Esophagus squamous epithelium (tissue), 5 donors: ENCODE measurements around the gene GNPTG. TPM values are rescaled to one million over a fixed set of nuclear protein-coding genes. Genes with fewer than 3 reads are reported as not detected.

ENCODE experiments used
- DNase-seq: peaks from one replicate; lab custom pipeline; 2025; lab: John Stamatoyannopoulos, UW
- H3K27ac ChIP-seq, 4 donors: fragments of 200-600 bp; sonication (generic); one replicate each; pipeline ENCODE4 v1.5.1; 2016 to 2019; ENCODE audit warnings: mild to moderate bottlenecking in 1 of 4
- H3K27me3 ChIP-seq, 4 donors: fragments of 200-600 bp; sonication (generic); 1 replicate in 3 of 4; 2 replicates in 1 of 4; pipeline versions ENCODE4 v1.5.1 to v1.6.0; 2017 to 2021; ENCODE audit warnings: antibody characterized with exemption in 1 of 4
- H3K36me3 ChIP-seq, 3 donors: fragments of 200-600 bp; sonication (generic); one replicate each; pipeline ENCODE4 v1.5.1; 2016 to 2019
- H3K4me1 ChIP-seq, 3 donors: fragments of 200-600 bp; sonication (generic); one replicate each; pipeline ENCODE4 v1.5.1; 2017 to 2019
- H3K4me3 ChIP-seq, 4 donors: fragments of 200-600 bp; sonication (generic); 1 replicate in 3 of 4; 2 replicates in 1 of 4; pipeline ENCODE4 v1.5.1; 2016 to 2019; ENCODE audit warnings: mild to moderate bottlenecking in 2 of 4, moderate library complexity in 1 of 4
- H3K9me3 ChIP-seq, 3 donors: fragments of 200-600 bp; sonication (generic); one replicate each; pipeline ENCODE4 v1.5.1; 2016 to 2019
- POLR2A ChIP-seq, 4 donors: fragments of 450-650 bp; IDR thresholded peaks; one replicate each; pipeline ENCODE4 v1.6.1; 2017; ENCODE audit warnings: antibody characterized with exemption in 4 of 4, mild to moderate bottlenecking in 4 of 4, moderate library complexity in 3 of 4
- WGBS, 2 donors: methylation state at CpG; one replicate each; pipeline ENCODE4 v1.1.5; 2018; 5-methylcytosine and 5-hydroxymethylcytosine counted together
- intact Hi-C: fragments of 100-400 bp; cut with DNase I; formaldehyde crosslinking; loops from one replicate; pipeline ENCODE4 v1.15.0; 2022
- total RNA-seq, 4 donors: library from RNA; depleted of rRNA; stranded (reverse); fragments of >200 nt; gene quantifications; one replicate each; pipeline ENCODE4 v1.1.0, GENCODE V29; 2016
- TF ChIP-seq, protein P1 (sequence below), 6 experiments: fragments of 450-650 bp in 4 of 6; fragments of 200-600 bp in 2 of 6; sonication (generic) in 2 of 6; IDR thresholded peaks; one replicate each; pipeline ENCODE4 v1.5.1; 2016 to 2019; ENCODE audit warnings: antibody characterized with exemption in 6 of 6, mild to moderate bottlenecking in 4 of 6, moderate library complexity in 4 of 6
- donor health status: DM: yes; HTN: yes; CAD: no.

The GNPTG gene
- total RNA-seq, 4 donors from 2014 or later, result 21.6 to 46.9 (median 37.8) TPM

DNA sequence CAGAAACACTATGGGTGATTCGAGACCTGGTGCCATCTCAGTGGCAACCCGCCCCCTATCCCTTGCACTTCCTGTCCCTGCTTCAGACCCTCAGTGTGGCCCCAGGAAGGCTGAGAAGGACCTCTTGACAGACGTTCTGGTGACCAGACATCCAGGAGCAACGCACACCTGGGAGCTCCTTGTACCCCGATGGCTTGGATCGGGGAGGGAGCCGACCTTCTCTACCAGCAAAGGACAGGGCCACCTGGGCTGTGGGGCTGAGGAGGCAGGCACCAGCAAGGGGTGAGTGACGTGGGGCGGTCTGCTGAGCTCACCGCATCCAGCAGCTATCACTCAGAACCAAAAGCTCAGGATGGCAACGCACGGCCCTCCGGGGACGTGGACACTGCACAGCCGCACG lies 35.6 kb downstream of the GNPTG start:
- TF ChIP-seq, protein P1, sequence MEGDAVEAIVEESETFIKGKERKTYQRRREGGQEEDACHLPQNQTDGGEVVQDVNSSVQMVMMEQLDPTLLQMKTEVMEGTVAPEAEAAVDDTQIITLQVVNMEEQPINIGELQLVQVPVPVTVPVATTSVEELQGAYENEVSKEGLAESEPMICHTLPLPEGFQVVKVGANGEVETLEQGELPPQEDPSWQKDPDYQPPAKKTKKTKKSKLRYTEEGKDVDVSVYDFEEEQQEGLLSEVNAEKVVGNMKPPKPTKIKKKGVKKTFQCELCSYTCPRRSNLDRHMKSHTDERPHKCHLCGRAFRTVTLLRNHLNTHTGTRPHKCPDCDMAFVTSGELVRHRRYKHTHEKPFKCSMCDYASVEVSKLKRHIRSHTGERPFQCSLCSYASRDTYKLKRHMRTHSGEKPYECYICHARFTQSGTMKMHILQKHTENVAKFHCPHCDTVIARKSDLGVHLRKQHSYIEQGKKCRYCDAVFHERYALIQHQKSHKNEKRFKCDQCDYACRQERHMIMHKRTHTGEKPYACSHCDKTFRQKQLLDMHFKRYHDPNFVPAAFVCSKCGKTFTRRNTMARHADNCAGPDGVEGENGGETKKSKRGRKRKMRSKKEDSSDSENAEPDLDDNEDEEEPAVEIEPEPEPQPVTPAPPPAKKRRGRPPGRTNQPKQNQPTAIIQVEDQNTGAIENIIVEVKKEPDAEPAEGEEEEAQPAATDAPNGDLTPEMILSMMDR (IDR thresholded peaks at IDR 0.05), result no peak
- no peak for TF ChIP-seq POLR2A (IDR thresholded peaks at IDR 0.05)
- H3K27ac ChIP-seq, result no peak overlapping the region
- no peaks in the 10 kb centered on the region for H3K9me3 ChIP-seq
- no peak overlapping the region for H3K4me3 ChIP-seq
- no peak for DNase-seq
- H3K27me3 ChIP-seq, result no peaks in the 10 kb centered on the region
- peaks cover 0 to 100% (median 24%) of the 10 kb centered on the region in 3 donors for H3K36me3 ChIP-seq
- no peaks in the 10 kb centered on the region for H3K4me1 ChIP-seq
- intact Hi-C loops, result no loop called here
- 100% methylated on average over 1 to 2 of the region's 16 CpGs for WGBS, 2 donors

DNA sequence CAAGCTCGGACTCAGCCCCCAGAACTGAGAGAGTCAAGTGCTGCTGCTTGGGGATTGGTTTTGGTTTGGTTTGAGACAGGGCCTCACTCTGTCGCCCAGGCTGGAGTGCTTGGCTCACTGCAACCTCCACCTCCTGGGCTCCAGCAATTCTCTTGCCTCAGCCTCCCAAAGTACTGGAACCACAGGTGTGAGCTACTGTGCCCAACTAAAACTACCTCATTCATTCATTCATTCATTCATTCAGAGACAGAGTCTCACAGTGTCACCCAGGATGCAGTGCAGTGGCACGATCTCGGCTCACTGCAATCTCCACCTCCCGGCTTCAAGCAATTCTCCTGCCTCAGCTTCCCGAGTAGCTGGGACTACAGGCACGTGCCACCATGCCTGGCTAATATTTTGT lies 38.0 kb downstream of the GNPTG start:
- no peaks in the 10 kb centered on the region for H3K9me3 ChIP-seq
- peaks cover 4 to 100% (median 32%) of the 10 kb centered on the region in 3 donors for H3K36me3 ChIP-seq
- intact Hi-C loops, result no loop called here
- H3K4me3 ChIP-seq, result no peak overlapping the region
- no peak overlapping the region for H3K27ac ChIP-seq
- TF ChIP-seq POLR2A (IDR thresholded peaks at IDR 0.05), result no peak
- TF ChIP-seq, protein P1 (IDR thresholded peaks at IDR 0.05), result no peak
- DNase-seq, result no peak
- H3K4me1 ChIP-seq, result no peaks in the 10 kb centered on the region
- no peaks in the 10 kb centered on the region for H3K27me3 ChIP-seq
- WGBS, 2 donors, result 77 to 89% methylated on average over 3 to 6 of the region's 7 CpGs

DNA sequence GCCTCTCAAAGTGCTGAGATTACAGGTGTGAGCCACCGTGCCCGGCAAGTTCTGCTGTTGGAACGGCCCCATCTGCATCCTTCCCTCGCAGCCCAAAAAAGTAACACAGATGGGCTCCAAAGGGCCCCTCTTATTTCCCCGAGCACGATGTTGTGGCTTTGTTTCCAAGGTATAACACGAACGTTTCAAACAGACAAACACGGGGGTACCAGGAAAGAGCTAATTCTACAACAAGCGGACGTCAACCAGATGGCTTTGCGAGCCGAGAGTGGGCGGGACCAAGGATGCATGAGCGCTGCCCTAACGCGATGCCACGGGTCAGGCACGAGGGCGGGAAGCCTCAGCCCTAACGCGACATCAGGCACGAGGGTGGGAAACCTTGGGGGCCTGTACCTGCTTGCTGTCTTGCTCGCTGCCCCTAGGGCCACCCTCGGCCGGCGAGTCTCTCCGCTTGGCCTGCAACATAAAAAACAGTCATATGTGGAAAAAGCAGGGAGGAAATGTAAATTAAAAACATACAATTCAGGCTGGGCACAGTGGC lies 38.6 kb downstream of the GNPTG start:
- whole genome bisulfite sequencing, 2 donors, result 87 to 94% methylated on average over 18 to 28 of the region's 28 CpGs
- Histone ChIP-seq H3K27ac (no peak overlapping the region), H3K4me1 (no peaks in the 10 kb centered on the region), H3K4me3 (no peak overlapping the region), H3K9me3 (no peaks in the 10 kb centered on the region), H3K27me3 (no peaks in the 10 kb centered on the region), H3K36me3 (peaks cover 4 to 100% (median 28%) of the 10 kb centered on the region in 3 donors)
- TF ChIP-seq, protein P1 (IDR thresholded peaks at IDR 0.05), result no peak
- no peak for TF ChIP-seq POLR2A (IDR thresholded peaks at IDR 0.05)
- no peak for DNase-seq
- intact Hi-C loops, result no loop called here

DNA sequence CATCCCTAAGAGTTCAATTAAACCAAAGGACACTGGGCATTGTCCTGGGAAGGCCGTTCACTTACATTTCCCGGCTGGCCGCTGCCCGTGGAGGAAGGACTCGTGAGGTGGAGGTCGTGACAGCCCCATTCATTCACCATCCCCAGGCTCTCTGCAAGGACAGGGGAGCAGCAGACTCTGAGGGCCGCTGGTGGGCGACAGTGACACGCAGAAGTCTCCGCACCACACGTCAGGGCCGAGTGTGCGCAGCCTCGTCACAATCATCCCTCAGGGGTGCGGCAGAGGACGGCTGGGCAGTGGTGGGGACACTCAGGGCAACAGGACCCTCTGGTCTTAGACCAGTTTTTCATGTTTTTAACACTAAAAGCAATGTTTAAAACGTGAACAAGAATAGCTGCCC lies 41.1 kb downstream of the GNPTG start:
- TF ChIP-seq, protein P1 (IDR thresholded peaks at IDR 0.05), result no peak
- no peak for TF ChIP-seq POLR2A (IDR thresholded peaks at IDR 0.05)
- WGBS, 2 donors, result 90% methylated on average over 8 to 11 of the region's 17 CpGs
- H3K4me3 ChIP-seq, result no peak overlapping the region

DNA sequence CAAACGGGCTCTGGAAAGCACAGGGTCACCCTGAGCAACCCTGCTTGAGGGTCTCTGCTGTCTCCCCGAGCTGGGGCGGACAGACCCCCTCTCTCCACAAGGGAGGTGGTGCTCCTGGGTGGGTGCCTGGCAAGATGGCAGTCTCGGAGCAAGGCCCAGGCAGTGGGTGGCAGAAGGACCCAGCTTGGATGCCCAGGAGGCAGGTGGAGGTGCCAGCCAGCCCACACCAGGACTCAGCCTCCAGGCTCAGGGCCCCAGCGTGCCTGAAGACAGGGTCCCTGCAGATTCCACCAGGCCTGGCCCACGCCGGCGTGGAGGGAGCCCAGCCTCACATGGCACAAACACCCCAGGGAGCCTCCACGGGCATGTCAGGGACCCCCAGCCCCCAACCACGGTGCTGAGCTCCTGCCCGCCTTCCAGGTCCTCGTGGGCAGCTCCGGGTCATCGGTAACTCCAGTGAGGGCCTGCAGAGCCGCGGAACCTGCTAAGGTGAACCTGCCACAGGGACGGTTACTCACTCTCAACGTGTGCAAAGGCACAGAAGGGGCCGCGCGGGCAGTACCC lies 42.0 kb downstream of the GNPTG start:
- H3K9me3 ChIP-seq, result no peaks in the 10 kb centered on the region
- no peak overlapping the region for H3K27ac ChIP-seq
- H3K27me3 ChIP-seq, result no peaks in the 10 kb centered on the region
- intact Hi-C loops, result no loop called here
- no peak for DNase-seq
- peaks cover 4 to 97% (median 37%) of the 10 kb centered on the region in 3 donors for H3K36me3 ChIP-seq
- H3K4me1 ChIP-seq, result no peaks in the 10 kb centered on the region
- no peak overlapping the region for H3K4me3 ChIP-seq
- 90% methylated on average over 7 of the region's 21 CpGs; no CpG with 5 or more reads in 1 of the 2 donors for WGBS, 2 donors
- TF ChIP-seq, protein P1 (IDR thresholded peaks at IDR 0.05), result no peak
- no peak for TF ChIP-seq POLR2A (IDR thresholded peaks at IDR 0.05)

More for the DNA sequence above, 41.1 kb downstream of the GNPTG start:
- no peak overlapping the region for H3K27ac ChIP-seq
- H3K36me3 ChIP-seq, result peaks cover 4 to 97% (median 35%) of the 10 kb centered on the region in 3 donors
- H3K4me1 ChIP-seq, result no peaks in the 10 kb centered on the region
- intact Hi-C loops, result no loop called here
- H3K9me3 ChIP-seq, result no peaks in the 10 kb centered on the region
- DNase-seq, result no peak
- no peaks in the 10 kb centered on the region for H3K27me3 ChIP-seq
